ENCODE data around the gene AIRE.

GRCh38 chr21:44292812-44293195 lies 7.1 kb downstream of the AIRE start:
- no peak for TF ChIP-seq CTCF (IDR thresholded peaks at IDR 0.05; ENCODE audit: borderline replicate concordance, extremely low read depth, low read length, poor library complexity, severe bottlenecking)
- TF ChIP-seq EZH2 (IDR thresholded peaks at IDR 0.05; ENCODE audit: borderline replicate concordance, low read depth, low read length, severe bottlenecking): no peak
